Measurements from ENCODE around the gene MEN1.

MEN1 gene

GRCh38 chr11:64762674-64763525, 47.5 kb downstream of the MEN1 start:
- H3K27ac ChIP-seq: peak overlapping the region; percentile 85
- POLR2A ChIA-PET (ENCODE audit: low non-redundant PET): no interaction called here

DNA sequence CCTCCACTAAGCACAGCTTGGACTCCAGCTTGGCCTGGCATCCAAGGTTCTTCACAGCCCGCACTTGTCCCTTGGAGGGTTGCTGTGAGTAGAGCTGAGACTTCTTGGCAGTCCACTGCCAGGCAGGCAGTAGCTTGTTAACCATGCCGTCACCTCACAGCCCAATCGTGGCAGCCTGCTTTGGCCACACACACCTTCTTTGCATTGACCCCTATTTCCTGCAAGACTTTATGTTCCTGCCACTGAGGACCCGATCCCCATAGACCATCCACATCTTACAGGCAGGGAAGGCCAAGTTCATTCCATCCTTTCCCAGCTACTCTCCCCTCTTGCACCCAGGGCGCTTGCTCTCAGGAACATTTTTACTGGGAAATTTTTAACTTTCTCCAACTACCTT, 48.1 kb downstream of the MEN1 start:
- peak overlapping the region; percentile 85 for H3K27ac ChIP-seq
- CTCF ChIA-PET: interaction anchor here (0.7 kb wide), 1 partner anchor 19 kb away, joined by 5 read pairs; no protein-coding TSS in a partner anchor
- TF ChIP-seq, protein P1, sequence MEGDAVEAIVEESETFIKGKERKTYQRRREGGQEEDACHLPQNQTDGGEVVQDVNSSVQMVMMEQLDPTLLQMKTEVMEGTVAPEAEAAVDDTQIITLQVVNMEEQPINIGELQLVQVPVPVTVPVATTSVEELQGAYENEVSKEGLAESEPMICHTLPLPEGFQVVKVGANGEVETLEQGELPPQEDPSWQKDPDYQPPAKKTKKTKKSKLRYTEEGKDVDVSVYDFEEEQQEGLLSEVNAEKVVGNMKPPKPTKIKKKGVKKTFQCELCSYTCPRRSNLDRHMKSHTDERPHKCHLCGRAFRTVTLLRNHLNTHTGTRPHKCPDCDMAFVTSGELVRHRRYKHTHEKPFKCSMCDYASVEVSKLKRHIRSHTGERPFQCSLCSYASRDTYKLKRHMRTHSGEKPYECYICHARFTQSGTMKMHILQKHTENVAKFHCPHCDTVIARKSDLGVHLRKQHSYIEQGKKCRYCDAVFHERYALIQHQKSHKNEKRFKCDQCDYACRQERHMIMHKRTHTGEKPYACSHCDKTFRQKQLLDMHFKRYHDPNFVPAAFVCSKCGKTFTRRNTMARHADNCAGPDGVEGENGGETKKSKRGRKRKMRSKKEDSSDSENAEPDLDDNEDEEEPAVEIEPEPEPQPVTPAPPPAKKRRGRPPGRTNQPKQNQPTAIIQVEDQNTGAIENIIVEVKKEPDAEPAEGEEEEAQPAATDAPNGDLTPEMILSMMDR (conservative IDR thresholded peaks at IDR 0.05; ENCODE audit: low read depth): no peak
- POLR2A ChIA-PET (ENCODE audit: low non-redundant PET): no interaction called here
- no peak for DNase-seq (ENCODE audit: low spot score)

More at GRCh38 chr11:64762674-64763525, 47.5 kb downstream of the MEN1 start:
- TF ChIP-seq, protein P1 (conservative IDR thresholded peaks at IDR 0.05; ENCODE audit: low read depth): no peak
- DNase-seq (ENCODE audit: low spot score): no peak
- CTCF ChIA-PET: interaction anchor here (0.6 to 0.7 kb wide), 2 partner anchors 20 to 251 kb away, joined by 3 to 5 read pairs; no protein-coding TSS in a partner anchor

DNA sequence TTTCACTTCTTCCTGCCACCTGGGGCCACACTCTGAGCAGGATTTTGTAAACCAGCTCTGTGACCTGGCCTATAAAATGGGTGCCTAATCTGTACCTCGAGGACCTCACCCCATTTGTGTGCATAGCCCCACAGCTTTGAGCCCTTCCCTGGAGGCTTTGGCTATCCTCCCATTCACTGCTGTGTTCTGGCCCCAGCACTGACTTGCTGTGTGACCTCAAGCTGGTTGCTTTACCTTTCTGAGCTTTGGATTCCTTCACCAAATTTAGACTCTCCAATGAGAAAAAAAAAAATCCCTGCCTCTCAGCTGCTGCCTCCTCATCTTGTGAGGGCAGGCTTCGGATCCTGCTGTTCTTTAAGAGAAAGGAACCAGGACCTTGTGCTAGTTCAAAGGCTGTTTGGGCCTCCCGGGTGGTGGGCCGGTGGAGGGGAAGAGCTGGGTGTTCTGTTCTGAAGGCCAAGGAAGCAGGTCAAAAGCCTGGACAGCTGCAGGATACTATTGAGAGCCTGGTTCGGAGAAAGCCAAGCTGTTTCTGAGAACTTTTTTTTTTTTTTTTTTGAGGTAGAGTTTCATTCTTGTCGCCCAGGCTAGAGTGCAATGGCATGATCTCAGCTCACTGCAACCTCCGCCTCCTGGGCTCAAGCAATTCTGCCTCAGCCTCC, 49.5 kb downstream of the MEN1 start:
- CTCF ChIA-PET: interaction anchor here (0.6 to 1.0 kb wide), 2 partner anchors 18 kb away, joined by 3 to 6 read pairs; no protein-coding TSS in a partner anchor
- TF ChIP-seq, protein P1 (conservative IDR thresholded peaks at IDR 0.05; ENCODE audit: low read depth): no peak
- H3K27ac ChIP-seq: peak overlapping the region; percentile 85
- POLR2A ChIA-PET (ENCODE audit: low non-redundant PET): no interaction called here
- no peak for DNase-seq (ENCODE audit: low spot score)

- H3K27ac ChIP-seq: peak within 1 kb of the TSS; percentile 85
These were observed 50.3 kb downstream of the MEN1 start, which contains the start of gene PYGM for GRCh38 chr11:64759722-64760719. PYGM (minus strand) TSS chr11:64759974; CDS start chr11:64759898, 76 bp downstream.

DNA sequence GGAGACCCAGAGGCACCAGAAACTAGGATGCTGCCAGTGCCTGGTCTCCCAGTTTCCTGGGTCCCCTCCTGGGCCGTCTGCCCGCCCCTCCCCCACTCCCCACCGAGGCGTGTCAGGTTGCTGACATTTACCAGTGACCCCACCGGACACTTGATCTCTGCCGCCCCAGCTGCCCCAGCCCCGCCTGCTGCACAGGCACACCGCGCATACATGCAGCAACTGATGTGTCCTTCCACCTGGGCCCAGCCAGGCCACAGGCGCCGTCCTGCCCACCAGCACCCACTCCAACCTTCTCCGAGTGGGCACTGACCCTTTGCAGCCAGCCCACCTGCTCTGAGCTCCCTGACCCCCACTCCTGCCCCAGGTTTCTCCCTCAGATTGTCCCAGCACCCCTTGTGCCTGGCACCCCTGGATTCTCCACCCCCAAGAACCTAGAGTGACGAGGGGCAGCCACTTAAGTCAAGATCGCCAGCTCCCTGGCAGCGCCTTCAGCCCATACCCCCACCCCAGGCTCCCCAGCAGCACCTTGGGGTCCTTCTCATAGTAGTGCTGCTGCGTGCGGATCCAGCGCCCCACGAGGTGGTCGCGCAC, 51.1 kb downstream of the MEN1 start:
- H3K27ac ChIP-seq: peak overlapping the region; percentile 85; the same call in 1 of the 2 replicates
- POLR2A ChIA-PET (ENCODE audit: low non-redundant PET): no interaction called here
- CTCF ChIA-PET: no interaction called here

More at GRCh38 chr11:64759722-64760719, 50.3 kb downstream of the MEN1 start, which contains the start of gene PYGM:
- no peak for DNase-seq (ENCODE audit: low spot score)
- ChIA-PET POLR2A (ENCODE audit: low non-redundant PET) (no interaction called here), CTCF (interaction anchor here (0.5 to 1.0 kb wide), 2 partner anchors 17 to 84 kb away, joined by 3 read pairs; no protein-coding TSS in a partner anchor)
- TF ChIP-seq, protein P1 (conservative IDR thresholded peaks at IDR 0.05; ENCODE audit: low read depth): no peak

More for the DNA sequence above, 51.1 kb downstream of the MEN1 start:
- TF ChIP-seq, protein P1 (conservative IDR thresholded peaks at IDR 0.05; ENCODE audit: low read depth): no peak
- DNase-seq (ENCODE audit: low spot score): no peak

All from RWPE1 (cell line).